Stimulated activated CD4-positive, alpha-beta T cell treated with anti-CD3 and anti-CD28 coated beads, Interleukin-1b, Interleukin-23, amount 100 ng/mL, for 1 hour (primary cell): ENCODE results near the gene PAK5.

Experiments used
- DNase-seq, 2 donors: peaks; one replicate each; pipeline ENCODE4 v3.0.0-alpha.2; 2020; ENCODE audit warnings: low read depth in 2 of 2

Gene PAK5

GRCh38 chr20:9495701-9496100 is 343.2 kb downstream of the PAK5 start:
- DNase-seq, result no peak

GRCh38 chr20:9493803-9494202 is 345.1 kb downstream of the PAK5 start:
- DNase-seq, result no peak

GRCh38 chr20:9492067-9492466 is 346.8 kb downstream of the PAK5 start:
- no peak for DNase-seq

GRCh38 chr20:9491324-9491723 is 347.6 kb downstream of the PAK5 start:
- DNase-seq, result no peak

- no peak for DNase-seq
Measured at GRCh38 chr20:9490631-9491030, 348.2 kb downstream of the PAK5 start.

GRCh38 chr20:9490161-9490560 is 348.7 kb downstream of the PAK5 start:
- no peak for DNase-seq

- DNase-seq, result no peak
Measured at GRCh38 chr20:9488063-9488462, 350.8 kb downstream of the PAK5 start.
